HG02973 (cell line): ENCODE data around the gene TMEM91.
"Not testable (repeated sequence)": the region's sequence is repeated elsewhere in the genome, so short reads cannot be mapped to it uniquely, and the experiment has no call there.

Experiments used
- ATAC-seq: cut with Tn5 transposase; IDR thresholded peaks from one replicate; pipeline ENCODE4 v1.9.1; 2021; ENCODE audit warnings: moderate library complexity; ENCODE audit not compliant: unreplicated experiment

The TMEM91 gene

GRCh38 chr19:41352609-41353465 lies 23.5 kb upstream of the TMEM91 start:
- ATAC-seq = no peak

DNA sequence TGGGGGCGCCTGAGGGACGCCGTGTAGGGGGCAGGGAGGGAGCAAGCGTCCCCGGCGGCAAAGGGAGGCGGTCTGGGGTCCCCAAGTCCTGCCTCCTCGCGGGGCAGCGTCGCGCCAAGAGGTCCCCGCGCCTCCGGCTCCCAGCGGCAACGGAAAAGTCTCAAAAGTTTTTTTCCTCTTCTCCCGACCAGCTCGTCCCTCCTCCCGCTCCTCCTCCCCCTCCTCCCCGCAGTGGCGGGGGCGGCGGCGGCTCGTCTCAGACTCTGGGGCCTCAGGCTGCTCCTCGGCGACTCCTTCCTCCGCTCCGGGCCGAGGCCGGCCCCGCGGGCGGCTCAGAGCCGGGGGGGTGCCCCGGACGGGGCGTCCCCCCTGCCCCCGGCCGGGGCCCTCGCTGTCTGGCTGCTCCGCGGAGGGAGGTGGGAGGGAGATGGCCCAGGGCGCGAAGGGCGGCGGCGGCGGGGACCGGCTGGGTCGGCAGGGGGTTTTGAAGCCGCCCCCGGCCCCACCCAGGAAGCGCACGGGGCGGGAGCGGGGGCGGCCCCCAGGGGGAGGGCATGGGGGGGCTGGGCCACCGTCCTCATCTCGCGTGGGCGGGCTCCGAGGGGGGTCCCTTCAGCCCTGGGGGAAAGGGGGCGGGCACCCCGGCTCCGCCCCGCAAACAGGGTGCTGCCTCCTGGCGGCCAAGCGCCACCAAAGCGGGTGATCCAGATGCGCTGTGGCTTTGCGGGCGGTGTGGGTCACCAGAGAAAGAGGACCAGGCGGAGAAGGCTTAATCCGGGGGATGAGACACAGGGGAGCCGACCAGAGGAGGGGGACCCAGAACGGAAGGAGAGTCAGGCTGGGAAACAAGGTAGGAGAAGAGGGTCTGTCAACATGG lies 22.6 kb upstream of the TMEM91 start, which contains the start of gene TGFB1:
Gene TGFB1 (minus strand): TSS at position 457 of the 877 bp plus-strand sequence. CDS start 878 bp downstream, outside the sequence.
- no peak for ATAC-seq

GRCh38 chr19:41354343-41354953 lies 21.9 kb upstream of the TMEM91 start:
- no peak for ATAC-seq

DNA sequence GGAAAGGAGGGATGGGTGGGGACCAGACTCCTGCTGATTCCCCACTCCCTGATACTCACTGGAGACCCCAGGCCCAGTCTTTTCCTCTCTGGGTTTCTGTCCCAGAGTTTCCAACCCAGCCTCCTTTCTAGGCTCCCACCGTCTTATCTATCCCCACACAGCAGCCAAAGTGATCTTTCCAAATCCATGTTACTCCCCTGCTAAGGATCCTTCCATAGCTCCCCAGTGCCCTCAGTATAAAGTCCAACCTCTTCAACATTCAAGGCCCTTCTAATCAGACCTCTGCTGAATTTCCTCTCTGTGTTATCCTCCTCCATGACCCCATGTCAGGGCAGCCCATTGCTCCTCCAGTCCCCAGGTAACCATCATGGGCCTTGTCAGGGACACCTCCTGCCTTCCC lies 21.3 kb upstream of the TMEM91 start:
- no peak for ATAC-seq

- no peak for ATAC-seq
Observed at GRCh38 chr19:41355802-41356201, 20.5 kb upstream of the TMEM91 start.

DNA sequence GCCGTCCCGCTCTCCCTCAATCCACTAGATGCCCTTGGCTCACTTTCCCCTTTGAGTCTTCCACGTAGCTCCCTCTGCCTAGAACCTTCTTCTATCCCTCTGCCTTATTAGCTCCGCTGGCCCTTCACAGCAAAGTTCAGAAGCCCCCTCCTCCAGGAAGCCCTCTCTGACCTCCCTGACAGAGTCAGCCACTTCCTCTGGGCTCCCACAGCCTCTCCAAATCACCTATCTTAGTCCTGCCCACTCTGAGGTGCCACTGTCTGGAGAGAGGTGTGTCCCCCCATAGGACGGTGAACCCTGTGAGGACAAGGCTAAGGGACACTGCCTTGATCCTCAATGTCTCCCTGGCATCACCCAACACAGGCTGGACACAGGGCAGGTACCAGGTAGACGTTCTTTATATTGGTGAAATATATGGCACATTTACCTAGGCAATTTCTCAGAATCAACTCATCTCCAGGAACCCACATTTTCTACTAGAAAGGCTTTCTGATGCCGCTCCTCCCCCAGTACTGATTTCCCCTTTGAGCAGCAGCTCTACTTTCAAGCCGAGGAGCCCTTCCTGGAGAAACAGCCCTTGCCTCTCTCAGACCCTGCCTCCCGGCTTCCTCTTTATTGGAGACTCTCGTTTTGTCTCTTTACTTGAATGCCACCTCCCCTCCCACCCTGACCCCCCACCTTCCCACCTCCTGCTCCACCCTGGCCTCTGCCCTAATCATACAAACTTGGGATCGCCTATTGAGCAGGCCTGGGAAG lies 19.2 kb upstream of the TMEM91 start:
- no peak for ATAC-seq

DNA sequence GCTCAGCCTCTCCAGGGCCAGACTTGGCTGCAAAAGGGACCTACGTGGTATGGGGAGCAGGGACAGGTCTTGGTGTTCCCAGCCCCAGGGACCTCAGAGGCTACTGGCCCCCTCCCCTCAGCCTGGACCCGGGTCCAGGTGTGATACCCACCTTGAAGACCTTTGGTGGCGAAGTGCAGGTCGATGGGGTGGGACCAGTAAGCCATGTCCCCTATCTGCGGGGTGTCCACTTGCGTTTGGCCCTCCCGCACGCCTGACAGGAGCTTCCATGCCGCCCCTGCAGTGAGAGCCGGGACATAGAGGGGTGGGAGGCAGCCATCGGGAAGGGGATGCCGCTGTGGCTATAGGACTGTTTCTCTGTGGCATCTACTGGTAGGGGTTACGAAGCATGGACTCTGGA lies 18.6 kb upstream of the TMEM91 start:
- no peak for ATAC-seq

DNA sequence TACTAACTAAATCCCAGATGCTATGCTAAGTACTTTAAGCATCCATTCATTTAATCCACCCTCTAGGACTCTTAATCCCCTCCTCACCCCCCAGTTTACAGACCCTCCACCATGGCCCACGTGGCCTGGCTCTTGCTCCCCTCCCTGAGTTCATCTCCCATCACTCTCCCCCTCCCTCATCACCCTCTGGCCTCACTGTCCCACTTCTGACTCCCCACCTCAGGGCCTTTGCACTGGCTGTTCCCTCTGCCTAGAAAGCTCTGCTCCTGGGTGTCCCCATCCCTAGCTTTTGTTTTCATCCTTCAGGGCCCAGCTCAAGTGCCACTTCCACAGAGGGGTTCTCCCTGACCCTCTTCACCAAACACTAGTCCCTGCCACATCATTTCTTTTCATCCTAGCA lies 16.6 kb upstream of the TMEM91 start:
- no peak for ATAC-seq

- no peak for ATAC-seq
Observed at GRCh38 chr19:41362143-41362847, 14.0 kb upstream of the TMEM91 start.

GRCh38 chr19:41363371-41363752 lies 13.0 kb upstream of the TMEM91 start:
- ATAC-seq = no peak

- ATAC-seq = peak; percentile 74
Observed at GRCh38 chr19:41363753-41364523, 12.4 kb upstream of the TMEM91 start, which contains the start of gene B9D2. B9D2 (minus strand) TSS chr19:41364149; CDS start chr19:41363519, 630 bp downstream.

DNA sequence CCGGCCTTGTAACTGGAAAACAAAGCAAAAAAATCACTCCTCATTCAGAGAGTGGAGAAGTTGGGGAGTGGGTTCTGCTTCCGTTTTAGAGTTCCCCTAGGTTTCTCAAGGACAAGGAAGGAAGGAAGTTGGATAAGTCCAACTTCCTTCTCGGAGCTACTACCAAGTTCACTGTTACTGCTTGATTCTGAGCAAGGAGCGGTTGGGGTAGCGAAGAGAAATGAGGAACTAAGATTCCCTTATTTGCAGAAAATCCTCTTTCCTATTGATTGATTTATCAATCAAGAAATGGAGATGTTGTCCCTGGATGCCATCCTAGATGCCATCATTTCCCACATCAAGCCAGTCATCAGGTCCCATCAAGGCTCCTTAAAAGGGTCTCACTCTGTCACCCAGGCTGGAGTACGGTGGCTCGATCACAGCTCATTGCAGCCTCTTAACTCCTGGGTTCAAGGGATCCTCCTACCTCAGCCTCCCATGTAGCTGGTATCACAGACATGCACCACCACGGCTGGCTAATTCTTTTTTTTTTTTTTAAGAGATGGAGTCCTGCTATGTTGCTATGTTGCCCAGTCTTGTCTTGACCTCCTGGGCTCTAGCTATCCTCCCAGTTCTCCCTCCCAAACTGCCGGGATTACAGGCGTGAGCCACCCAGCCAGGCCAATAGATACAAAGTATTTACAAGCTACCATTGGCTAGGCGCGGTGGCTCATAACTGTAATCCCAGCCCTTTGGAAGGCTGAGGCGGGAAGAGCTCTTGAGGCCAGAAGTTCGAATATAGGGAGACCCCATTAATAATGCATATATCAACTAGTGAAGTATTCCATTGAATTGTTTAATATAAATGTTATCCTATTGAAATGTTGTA lies 11.6 kb upstream of the TMEM91 start:
- no peak for ATAC-seq

- no peak for ATAC-seq
Observed at GRCh38 chr19:41366089-41366488, 10.2 kb upstream of the TMEM91 start.

- no peak for ATAC-seq
Observed at GRCh38 chr19:41367848-41368301, 8.5 kb upstream of the TMEM91 start.

DNA sequence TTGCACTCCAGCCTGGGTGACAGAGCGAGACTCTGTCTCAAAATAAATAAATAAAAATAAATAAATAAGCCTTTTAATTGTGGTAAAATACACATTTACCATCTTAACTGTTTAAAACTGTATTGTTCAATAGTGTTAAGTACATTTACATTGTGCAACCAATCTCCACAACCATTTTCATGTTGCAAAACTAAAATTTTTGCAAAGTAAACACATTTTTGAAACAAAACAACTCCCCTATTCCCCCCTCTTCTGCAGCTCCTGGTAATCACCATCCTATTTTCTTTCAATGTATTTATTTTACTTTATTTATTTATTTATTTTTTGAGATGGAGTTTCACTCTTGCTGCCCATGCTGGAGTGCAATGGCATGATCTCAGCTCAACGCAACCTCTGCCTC lies 6.6 kb upstream of the TMEM91 start:
- ATAC-seq = no peak

- ATAC-seq = not testable (repeated sequence)
Observed at GRCh38 chr19:41371119-41371518, 5.2 kb upstream of the TMEM91 start.

DNA sequence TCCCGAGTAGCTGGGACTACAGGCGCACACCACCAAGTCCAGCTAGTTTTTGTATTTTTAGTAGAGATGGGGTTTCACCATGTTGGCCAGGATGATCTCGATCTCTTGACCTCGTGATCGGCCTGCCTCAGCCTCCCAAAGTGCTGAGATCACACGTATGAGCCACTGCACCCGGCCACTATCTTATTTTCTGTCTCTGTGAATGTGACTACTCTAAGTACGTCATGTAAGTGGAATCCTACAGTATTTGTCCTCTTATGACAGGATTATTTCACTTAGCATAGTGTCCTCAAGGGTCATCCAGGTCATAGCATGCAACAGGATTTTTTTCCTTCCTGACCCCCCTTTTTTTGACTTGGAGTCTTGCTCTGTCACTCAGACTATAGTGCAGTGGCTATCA lies 4.8 kb upstream of the TMEM91 start:
- ATAC-seq = no peak

DNA sequence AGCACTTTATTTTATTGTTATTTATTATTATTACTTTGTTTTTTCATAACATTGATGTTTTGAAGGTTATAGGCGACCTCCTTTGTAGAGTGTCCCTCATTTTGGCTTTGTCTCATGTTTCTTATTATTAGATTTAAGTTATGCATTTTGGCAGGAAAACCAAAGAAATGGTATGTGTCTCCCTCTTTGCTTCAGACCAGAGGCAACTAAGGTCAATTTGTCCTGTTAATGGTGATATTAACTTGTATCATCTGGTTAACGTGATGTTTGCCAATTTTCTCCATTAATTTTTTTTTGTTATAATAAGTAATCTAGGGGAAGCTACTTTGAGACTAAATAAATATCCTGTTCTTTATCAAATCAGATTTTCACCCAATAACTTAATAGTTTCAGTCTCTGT lies 3.8 kb upstream of the TMEM91 start:
- ATAC-seq = no peak
